ENCODE measurements around the gene FAM180B.
A peak's percentile ranks its signal among the peaks of the same experiment; 100 is the strongest.
"Not testable (repeated sequence)": the region's sequence is repeated elsewhere in the genome, so short reads cannot be mapped to it uniquely, and the experiment has no call there.

Gene FAM180B, protein sequence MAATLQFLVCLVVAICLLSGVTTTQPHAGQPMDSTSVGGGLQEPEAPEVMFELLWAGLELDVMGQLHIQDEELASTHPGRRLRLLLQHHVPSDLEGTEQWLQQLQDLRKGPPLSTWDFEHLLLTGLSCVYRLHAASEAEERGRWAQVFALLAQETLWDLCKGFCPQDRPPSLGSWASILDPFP

DNA sequence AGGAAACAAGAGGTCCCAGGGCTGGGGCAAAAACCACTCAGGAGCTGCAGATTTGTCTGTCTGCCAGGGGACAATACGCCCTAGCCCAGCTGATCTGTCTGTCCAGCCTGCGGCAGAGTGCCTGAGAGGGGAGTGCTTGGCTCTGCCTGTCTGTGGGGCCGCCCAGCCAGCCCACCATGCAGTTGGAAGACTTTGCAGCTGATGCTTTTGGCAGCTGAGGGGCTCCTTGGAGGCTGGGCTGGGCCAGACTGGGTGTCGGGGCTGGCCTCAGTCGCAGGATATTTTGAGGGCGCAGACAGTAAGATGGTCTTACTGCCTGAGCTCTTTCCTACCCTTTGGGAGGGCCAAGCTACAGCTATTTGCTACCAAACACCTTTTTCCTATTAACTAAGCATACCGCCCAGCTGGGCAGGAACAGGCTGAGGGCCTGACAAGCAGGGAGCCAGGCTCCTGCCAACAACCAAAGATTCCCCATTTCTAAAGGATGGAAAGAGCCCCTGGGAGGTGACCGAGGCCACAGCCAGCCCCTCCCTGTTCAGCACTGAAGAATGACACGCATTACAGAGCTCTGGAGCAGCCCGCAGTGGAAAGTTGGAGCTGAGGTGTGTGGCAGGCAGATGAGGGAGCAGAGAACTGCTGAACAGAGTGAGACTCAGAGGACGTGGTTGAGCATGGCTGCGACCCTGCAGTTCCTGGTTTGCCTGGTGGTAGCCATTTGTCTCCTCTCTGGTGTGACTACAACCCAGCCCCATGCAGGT is at the start of gene FAM180B:
TSS of gene FAM180B (plus strand) at position 581 of the 758 bp plus-strand sequence. CDS start at position 672, 91 bp downstream.
- peaks cover 23% of the 10 kb centered on the region for H3K36me3 Mint-ChIP-seq (ENCODE audit: low read depth)
- H3K4me3 Mint-ChIP-seq: no peak within 1 kb of the TSS
- H3K4me1 Mint-ChIP-seq (ENCODE audit: low read depth): no peaks in the 10 kb centered on the region
- peak within 1 kb of the TSS; percentile 31 for H3K27ac Mint-ChIP-seq
- no peak for DNase-seq (ENCODE audit: low spot score)
- no peaks in the 10 kb centered on the region for H3K9me3 Mint-ChIP-seq
- no peaks in the 10 kb centered on the region for H3K27me3 Mint-ChIP-seq (ENCODE audit: low read depth)

- Mint-ChIP-seq H3K4me1 (ENCODE audit: low read depth) (peaks cover 23% of the 10 kb centered on the region), H3K27me3 (ENCODE audit: low read depth) (no peaks in the 10 kb centered on the region), H3K36me3 (ENCODE audit: low read depth) (peaks cover 25% of the 10 kb centered on the region), H3K4me3 (no peak overlapping the region), H3K27ac (no peak overlapping the region), H3K9me3 (no peaks in the 10 kb centered on the region)
- no peak for DNase-seq (ENCODE audit: low spot score)
Observed at GRCh38 chr11:47536915-47537314, 49.6 kb upstream of the FAM180B start.

DNA sequence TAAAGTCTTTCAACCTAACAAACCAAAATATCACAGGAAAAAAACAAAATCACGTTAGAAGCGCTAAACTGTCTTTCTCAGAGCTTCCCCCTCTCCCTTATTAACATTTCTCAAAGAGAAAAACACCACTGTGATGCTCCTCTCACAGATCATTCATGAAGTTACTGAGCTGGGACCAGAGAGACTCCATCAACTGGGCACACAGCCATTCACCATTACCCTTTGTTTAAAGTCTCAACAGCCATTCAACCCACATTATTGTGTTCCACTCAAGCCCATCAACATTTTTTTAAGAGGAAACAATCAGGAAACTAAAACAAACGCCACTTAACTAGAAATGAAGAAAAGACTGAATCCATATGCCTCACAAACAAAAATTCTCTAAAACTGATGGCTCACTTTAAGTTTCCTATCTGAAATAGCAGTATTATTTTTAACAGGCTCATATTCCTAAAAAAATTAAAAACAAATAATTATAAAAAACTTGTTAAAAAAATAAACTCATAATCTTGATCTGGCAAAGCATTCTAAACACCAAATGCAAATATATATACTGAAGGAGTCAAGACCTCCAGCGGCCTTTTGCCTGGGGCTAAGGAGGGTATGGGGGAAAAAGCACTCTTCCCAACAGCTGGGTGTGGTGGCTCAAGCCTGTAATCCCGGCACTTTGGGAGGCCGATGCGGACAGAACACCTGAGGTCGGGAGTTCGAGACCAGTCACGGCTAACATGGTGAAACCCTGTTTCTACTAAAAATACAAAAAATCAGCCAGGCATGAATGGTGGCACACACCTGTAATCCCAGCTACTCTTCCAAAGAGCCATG is 47.5 kb upstream of the FAM180B start:
- Mint-ChIP-seq H3K36me3 (ENCODE audit: low read depth) (peaks cover 25% of the 10 kb centered on the region), H3K4me1 (ENCODE audit: low read depth) (peaks cover 24% of the 10 kb centered on the region), H3K27ac (no peak overlapping the region), H3K4me3 (no peak overlapping the region), H3K9me3 (no peaks in the 10 kb centered on the region), H3K27me3 (ENCODE audit: low read depth) (no peaks in the 10 kb centered on the region)
- no peak for DNase-seq (ENCODE audit: low spot score)

GRCh38 chr11:47539681-47540039 is 46.8 kb upstream of the FAM180B start:
- peaks cover 28% of the 10 kb centered on the region for H3K4me1 Mint-ChIP-seq (ENCODE audit: low read depth)
- H3K4me3 Mint-ChIP-seq: no peak overlapping the region
- no peaks in the 10 kb centered on the region for H3K9me3 Mint-ChIP-seq
- no peak for DNase-seq (ENCODE audit: low spot score)
- no peaks in the 10 kb centered on the region for H3K27me3 Mint-ChIP-seq (ENCODE audit: low read depth)
- H3K27ac Mint-ChIP-seq: no peak overlapping the region
- peaks cover 29% of the 10 kb centered on the region for H3K36me3 Mint-ChIP-seq (ENCODE audit: low read depth)

- Mint-ChIP-seq H3K27ac (peak overlapping the region; percentile 41), H3K9me3 (no peaks in the 10 kb centered on the region), H3K27me3 (ENCODE audit: low read depth) (no peaks in the 10 kb centered on the region), H3K4me1 (ENCODE audit: low read depth) (peaks cover 28% of the 10 kb centered on the region), H3K36me3 (ENCODE audit: low read depth) (peaks cover 26% of the 10 kb centered on the region), H3K4me3 (peak overlapping the region; percentile 8)
- DNase-seq (ENCODE audit: low spot score): no peak
Observed at GRCh38 chr11:47541070-47541469, 45.4 kb upstream of the FAM180B start.

DNA sequence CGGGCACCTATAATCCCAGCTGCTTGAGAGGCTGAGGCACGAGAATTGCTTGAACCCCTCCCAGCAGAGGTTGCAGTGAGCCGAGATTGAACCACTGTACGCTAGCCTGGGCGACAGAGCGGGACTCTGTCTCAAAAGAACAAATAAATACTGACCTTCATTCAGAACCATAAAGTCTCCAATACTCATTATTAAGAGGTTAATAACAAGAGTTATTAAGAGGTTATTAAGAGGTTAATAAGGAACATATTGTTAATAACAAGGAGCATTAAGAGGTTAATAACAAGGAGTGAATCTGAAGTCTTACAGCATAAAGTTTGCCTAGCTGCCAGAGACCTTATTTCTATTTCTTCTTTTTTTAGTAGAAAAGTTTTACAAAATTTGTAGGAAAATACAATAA is 41.2 kb upstream of the FAM180B start:
- Mint-ChIP-seq H3K4me1 (ENCODE audit: low read depth) (peaks cover 32% of the 10 kb centered on the region), H3K27ac (no peak overlapping the region), H3K36me3 (ENCODE audit: low read depth) (peaks cover 25% of the 10 kb centered on the region)

DNA sequence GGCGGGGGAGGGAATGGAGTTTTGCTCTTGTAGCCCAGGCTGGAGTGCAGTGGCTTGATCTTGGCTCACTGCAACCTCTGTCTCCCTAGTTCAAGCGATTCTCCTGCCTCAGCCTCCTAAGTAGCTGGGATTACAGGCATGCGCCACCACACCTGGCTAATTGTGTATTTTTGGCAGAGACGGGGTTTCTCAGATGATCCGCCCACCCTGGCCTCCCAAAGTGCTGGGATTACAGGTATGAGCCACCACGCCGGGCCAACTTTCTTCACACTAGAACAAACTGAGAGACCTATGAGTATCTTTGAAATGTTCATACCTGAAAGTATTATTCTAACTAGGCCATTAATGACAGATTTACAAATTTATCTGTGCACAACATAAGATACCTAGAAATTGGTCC is 40.2 kb upstream of the FAM180B start:
- not testable (repeated sequence) for H3K9me3 Mint-ChIP-seq; H3K27me3 Mint-ChIP-seq (ENCODE audit: low read depth); DNase-seq (ENCODE audit: low spot score); H3K27ac Mint-ChIP-seq; H3K4me3 Mint-ChIP-seq
- peaks cover 31% of the 10 kb centered on the region for H3K4me1 Mint-ChIP-seq (ENCODE audit: low read depth)
- H3K36me3 Mint-ChIP-seq (ENCODE audit: low read depth): peaks cover 27% of the 10 kb centered on the region

More for the DNA sequence above, 41.2 kb upstream of the FAM180B start:
- Mint-ChIP-seq H3K4me3 (no peak overlapping the region), H3K9me3 (no peaks in the 10 kb centered on the region), H3K27me3 (ENCODE audit: low read depth) (no peaks in the 10 kb centered on the region)
- no peak for DNase-seq (ENCODE audit: low spot score)

DNA sequence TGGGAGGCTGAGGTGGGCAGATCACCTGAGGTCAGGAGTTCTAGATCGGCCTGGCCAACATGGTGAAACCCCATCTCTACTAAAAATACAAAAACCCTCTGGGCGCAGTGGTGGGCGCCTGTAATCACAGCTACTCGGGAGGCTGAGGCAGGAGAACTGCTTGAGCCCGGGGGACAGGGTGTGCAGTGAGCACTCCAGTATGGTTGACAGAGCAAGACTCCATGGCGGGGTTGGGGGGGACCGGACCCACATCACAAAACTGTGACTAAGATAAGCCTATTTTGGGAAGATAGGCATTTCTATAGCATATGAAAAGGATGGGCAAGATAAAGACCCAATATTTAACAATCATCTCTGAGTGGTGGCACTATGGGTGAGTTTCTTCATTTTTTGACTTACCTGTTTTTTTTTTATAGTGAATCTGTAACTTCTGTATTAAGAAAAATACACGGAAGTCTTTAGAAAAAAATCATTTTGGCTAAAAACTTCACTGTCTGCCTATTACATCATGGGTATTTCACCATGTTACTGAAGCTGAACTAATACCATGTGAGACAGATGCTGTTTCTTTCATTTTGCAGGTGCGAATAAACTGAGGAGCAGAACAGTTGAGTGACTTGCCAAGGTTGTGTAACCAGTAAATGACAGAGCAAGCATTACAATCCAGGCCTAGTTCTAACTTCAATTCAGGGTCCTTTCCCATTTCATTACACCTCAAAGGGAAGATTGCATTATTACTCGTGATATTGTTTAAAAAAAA is 36.0 kb upstream of the FAM180B start:
- no peak for DNase-seq (ENCODE audit: low spot score)
- Mint-ChIP-seq H3K9me3 (no peaks in the 10 kb centered on the region), H3K27me3 (ENCODE audit: low read depth) (no peaks in the 10 kb centered on the region), H3K4me3 (peak overlapping the region; percentile 98), H3K27ac (peak overlapping the region; percentile 39), H3K4me1 (ENCODE audit: low read depth) (peaks cover 32% of the 10 kb centered on the region), H3K36me3 (ENCODE audit: low read depth) (peaks cover 29% of the 10 kb centered on the region)

GRCh38 chr11:47551086-47551485 is 35.4 kb upstream of the FAM180B start:
- Mint-ChIP-seq H3K27ac (peak overlapping the region; percentile 95), H3K36me3 (ENCODE audit: low read depth) (peaks cover 31% of the 10 kb centered on the region), H3K4me3 (peak overlapping the region; percentile 98), H3K27me3 (ENCODE audit: low read depth) (no peaks in the 10 kb centered on the region), H3K9me3 (no peaks in the 10 kb centered on the region), H3K4me1 (ENCODE audit: low read depth) (peaks cover 32% of the 10 kb centered on the region)
- no peak for DNase-seq (ENCODE audit: low spot score)

DNA sequence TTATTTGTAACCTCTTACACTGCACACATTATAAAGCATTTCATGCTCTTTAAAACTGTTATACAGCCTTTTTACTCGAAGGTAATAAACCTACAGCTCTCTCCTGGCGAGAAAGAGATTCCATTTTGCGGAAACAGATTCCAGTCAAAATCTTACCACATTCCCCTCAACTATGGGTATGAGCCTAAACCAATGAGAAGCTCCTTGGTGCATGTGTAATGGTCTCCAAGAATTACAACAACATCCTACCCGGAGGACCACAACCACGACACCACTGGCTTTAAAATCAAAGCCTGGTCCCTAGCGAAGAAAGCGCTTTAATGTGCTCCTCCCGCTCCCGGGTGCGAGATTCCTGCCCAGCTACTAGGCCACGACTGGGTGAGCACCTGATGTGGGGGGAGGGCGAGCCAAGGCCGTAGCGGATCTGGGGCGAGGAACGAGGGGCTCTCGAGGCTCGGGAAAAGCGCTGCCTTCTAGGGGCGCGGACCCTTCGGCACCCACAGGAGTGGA is 34.4 kb upstream of the FAM180B start:
- peak overlapping the region; percentile 95 for H3K27ac Mint-ChIP-seq
- H3K36me3 Mint-ChIP-seq (ENCODE audit: low read depth): peaks cover 29% of the 10 kb centered on the region
- peak overlapping the region; percentile 98 for H3K4me3 Mint-ChIP-seq
- no peaks in the 10 kb centered on the region for H3K9me3 Mint-ChIP-seq
- no peak for DNase-seq (ENCODE audit: low spot score)
- no peaks in the 10 kb centered on the region for H3K27me3 Mint-ChIP-seq (ENCODE audit: low read depth)
- H3K4me1 Mint-ChIP-seq (ENCODE audit: low read depth): peaks cover 31% of the 10 kb centered on the region

DNA sequence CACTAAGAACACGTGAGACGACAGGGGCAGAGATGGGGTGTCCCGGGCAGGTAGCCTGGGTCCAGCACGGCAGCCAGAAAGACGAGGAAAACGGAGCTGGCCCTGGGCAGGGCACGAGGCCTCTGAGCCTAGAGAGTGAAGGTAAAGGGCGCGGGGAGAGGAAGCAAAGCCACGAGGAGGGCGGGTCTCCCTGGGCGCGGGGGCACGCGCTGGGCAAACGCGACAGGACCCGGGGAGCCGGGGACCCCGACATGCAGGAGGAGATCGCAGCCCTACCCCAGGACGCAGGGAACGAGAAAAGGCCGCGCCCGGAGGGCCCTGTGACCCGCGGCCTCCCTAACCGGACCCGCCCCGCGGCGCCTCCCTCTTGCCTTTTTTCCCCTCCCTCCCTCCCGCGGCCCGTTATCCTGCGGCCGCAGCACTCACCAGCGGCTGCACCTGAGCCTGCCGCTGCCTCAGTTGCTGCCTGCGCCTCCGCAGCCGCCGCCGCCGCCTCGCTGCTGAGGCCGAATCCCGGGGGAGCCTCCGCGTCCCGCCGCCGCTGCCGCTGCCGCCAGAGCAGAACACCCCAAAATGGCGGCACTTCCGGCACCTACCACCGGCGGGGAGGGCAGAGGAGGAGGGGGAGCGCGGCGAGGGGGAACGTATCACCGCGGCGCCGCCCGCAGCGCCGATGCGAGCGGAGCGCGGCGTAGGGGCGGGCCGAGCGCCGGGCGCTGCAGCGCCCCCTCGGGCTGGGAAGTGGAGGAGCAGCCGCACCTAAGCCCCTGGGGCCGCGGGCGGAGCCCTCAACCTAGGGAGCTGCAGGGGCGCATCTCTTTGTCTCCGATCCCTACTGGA is 33.7 kb upstream of the FAM180B start, which contains the start of gene CELF1:
TSS of gene CELF1 (minus strand) at position 567 of the 840 bp plus-strand sequence. CDS start 53,609 bp downstream, outside the sequence.
- peak within 1 kb of the TSS; percentile 95 for H3K27ac Mint-ChIP-seq
- H3K27me3 Mint-ChIP-seq (ENCODE audit: low read depth): no peaks in the 10 kb centered on the region
- H3K4me3 Mint-ChIP-seq: peak within 1 kb of the TSS; percentile 98
- H3K9me3 Mint-ChIP-seq: no peaks in the 10 kb centered on the region
- peak; percentile 92 for DNase-seq (ENCODE audit: low spot score)
- peaks cover 27% of the 10 kb centered on the region for H3K36me3 Mint-ChIP-seq (ENCODE audit: low read depth)
- H3K4me1 Mint-ChIP-seq (ENCODE audit: low read depth): peaks cover 31% of the 10 kb centered on the region

- Mint-ChIP-seq H3K4me3 (peak overlapping the region; percentile 90), H3K9me3 (no peaks in the 10 kb centered on the region), H3K4me1 (ENCODE audit: low read depth) (peaks cover 28% of the 10 kb centered on the region)
Observed at GRCh38 chr11:47553406-47553743, 33.1 kb upstream of the FAM180B start.

DNA sequence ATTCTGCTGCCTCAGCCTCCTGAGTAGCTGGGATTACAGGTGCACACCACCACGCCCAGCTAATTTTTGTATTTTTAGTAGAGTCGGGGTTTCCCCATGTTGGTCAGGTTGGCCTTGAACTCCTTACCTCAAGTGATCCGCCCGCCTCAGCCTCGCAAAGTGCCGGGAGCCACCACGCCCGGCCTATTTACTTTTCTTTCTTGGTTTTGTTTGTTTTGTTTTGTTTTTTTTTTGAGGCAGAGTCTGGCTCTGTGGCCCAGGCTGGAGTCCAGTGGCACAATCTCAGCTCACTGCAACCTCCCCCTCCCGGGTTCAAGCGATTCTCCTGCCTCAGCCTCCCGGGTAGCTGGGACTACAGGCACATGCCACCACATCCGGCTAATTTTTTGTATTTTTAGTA is 29.5 kb upstream of the FAM180B start:
- not testable (repeated sequence) for H3K36me3 Mint-ChIP-seq (ENCODE audit: low read depth); H3K27me3 Mint-ChIP-seq (ENCODE audit: low read depth); H3K4me3 Mint-ChIP-seq; DNase-seq (ENCODE audit: low spot score); H3K9me3 Mint-ChIP-seq; H3K4me1 Mint-ChIP-seq (ENCODE audit: low read depth); H3K27ac Mint-ChIP-seq

More at GRCh38 chr11:47553406-47553743, 33.1 kb upstream of the FAM180B start:
- peak overlapping the region; percentile 74 for H3K27ac Mint-ChIP-seq
- H3K36me3 Mint-ChIP-seq (ENCODE audit: low read depth): peaks cover 24% of the 10 kb centered on the region
- DNase-seq (ENCODE audit: low spot score): no peak
- H3K27me3 Mint-ChIP-seq (ENCODE audit: low read depth): no peaks in the 10 kb centered on the region
